ENCODE results near the gene NINJ1.

Gene NINJ1

DNA sequence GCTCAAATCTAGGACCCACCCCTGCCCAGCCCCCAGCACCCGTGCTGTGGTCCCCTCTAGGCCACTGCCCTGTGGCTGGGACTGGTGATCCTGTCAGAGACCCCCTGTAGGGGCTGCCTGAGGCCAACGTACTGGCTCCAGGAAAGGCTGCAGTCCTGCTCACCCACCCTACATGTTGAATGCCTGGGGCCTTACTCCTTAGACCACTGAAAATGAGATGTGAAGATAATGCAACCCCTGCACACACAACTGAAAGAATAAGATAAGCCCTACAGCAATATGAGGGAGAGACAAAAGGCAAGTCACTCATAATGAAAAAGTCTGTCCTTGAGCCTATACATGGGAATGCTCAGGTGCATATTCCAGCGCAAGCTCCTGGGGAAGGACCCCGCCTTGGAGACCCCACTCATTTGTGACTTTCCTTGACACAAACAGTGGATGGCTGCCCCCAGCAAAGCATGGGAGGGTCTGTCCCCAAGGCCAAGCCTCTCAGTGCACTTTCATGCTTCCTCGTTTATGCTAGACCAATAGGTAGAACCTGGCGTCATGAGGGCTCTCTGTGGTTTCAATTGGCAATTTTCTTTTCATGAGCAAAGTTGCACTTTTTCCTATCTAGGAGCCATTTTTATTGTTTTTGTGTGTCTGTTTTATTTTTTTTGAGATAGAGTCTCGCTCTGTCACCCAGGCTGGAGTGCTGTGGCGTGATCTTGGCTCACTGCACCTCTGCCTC, 37.4 kb upstream of the NINJ1 start:
- H3K27ac ChIP-seq (ENCODE audit: low read length), result no peak overlapping the region
- H3K36me3 ChIP-seq (ENCODE audit: control insufficient read depth in 1 of 2, insufficient read depth in 2 of 2, low read length in 2 of 2), result no peaks in the 10 kb centered on the region
- H3K9me3 ChIP-seq (ENCODE audit: control insufficient read depth in 1 of 2, low read length in 2 of 2), result no peaks in the 10 kb centered on the region
- H3K27me3 ChIP-seq (ENCODE audit: low read depth, low read length), result no peaks in the 10 kb centered on the region
- H3K4me1 ChIP-seq (ENCODE audit: control insufficient read depth in 1 of 2, insufficient read depth in 2 of 2, low read length in 2 of 2), result no peaks in the 10 kb centered on the region
- no peak overlapping the region for H3K4me3 ChIP-seq (ENCODE audit: low read depth in 1 of 2, low read length in 2 of 2)

DNA sequence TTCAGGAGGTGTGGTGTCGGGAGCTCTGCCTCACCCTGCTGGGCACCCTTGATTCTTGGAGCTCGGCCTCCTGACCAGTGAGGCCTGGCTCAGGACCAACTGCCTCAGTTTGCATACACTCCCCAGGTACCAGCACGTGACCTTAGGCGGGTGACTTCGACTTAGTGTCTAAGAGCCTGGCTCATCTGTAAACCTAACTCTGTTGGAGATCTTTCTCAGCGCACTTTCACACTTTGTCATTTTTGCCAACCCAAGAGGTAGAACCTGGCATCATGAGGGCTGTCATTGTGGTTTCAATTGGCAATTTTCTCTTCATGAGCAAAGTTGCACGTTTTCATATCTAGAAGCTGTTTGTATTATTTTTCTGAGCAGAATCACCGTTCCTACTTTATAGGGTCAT, 36.5 kb upstream of the NINJ1 start:
- Histone ChIP-seq H3K4me1 (ENCODE audit: control insufficient read depth in 1 of 2, insufficient read depth in 2 of 2, low read length in 2 of 2) (no peaks in the 10 kb centered on the region), H3K4me3 (ENCODE audit: low read depth in 1 of 2, low read length in 2 of 2) (no peak overlapping the region), H3K36me3 (ENCODE audit: control insufficient read depth in 1 of 2, insufficient read depth in 2 of 2, low read length in 2 of 2) (no peaks in the 10 kb centered on the region), H3K9me3 (ENCODE audit: control insufficient read depth in 1 of 2, low read length in 2 of 2) (no peaks in the 10 kb centered on the region), H3K27me3 (ENCODE audit: low read depth, low read length) (no peaks in the 10 kb centered on the region), H3K27ac (ENCODE audit: low read length) (no peak overlapping the region)

DNA sequence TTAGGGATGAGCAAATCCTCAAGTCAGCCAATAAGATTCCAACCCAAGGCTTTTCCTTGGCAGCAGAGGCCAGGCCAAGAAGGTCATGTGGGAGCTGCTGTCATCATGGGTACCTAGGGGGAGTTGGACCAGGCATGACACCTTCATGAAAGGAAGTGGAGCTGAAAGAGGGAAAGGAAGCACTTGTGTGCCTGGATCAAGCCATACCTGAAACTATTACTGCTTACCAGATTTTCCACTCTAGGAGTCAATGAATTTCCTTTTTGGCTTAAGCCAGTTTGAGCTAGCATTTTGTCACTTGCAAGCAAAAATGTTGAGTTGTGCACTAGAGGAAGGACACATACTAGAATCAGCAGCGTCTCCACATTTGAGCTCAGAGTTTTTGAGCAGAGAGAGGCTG, 35.4 kb upstream of the NINJ1 start:
- no peaks in the 10 kb centered on the region for H3K4me1 ChIP-seq (ENCODE audit: control insufficient read depth in 1 of 2, insufficient read depth in 2 of 2, low read length in 2 of 2)
- no peaks in the 10 kb centered on the region for H3K27me3 ChIP-seq (ENCODE audit: low read depth, low read length)
- H3K4me3 ChIP-seq (ENCODE audit: low read depth in 1 of 2, low read length in 2 of 2), result no peak overlapping the region
- H3K36me3 ChIP-seq (ENCODE audit: control insufficient read depth in 1 of 2, insufficient read depth in 2 of 2, low read length in 2 of 2), result no peaks in the 10 kb centered on the region
- H3K27ac ChIP-seq (ENCODE audit: low read length), result no peak overlapping the region
- no peaks in the 10 kb centered on the region for H3K9me3 ChIP-seq (ENCODE audit: control insufficient read depth in 1 of 2, low read length in 2 of 2)

DNA sequence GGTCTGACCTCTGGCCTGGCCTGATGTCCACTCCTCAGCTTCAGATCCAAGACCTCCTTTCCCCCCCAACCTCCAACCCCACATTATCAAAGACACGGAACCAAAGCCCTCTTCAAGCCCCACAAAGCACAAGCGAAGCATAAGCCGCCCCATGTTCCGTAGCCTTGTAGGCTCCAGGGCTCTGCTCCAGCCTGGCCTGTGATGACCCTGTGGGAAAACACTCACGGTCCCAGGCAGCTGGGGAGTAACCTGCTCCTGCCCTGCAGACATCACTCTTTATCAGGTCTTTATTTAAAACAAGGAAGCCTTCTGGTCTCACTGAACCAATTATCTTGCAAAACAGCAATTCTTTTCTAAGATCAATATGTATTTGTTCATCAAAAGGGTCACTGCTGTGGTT, 34.5 kb upstream of the NINJ1 start:
- H3K9me3 ChIP-seq (ENCODE audit: control insufficient read depth in 1 of 2, low read length in 2 of 2), result no peaks in the 10 kb centered on the region
- no peak overlapping the region for H3K27ac ChIP-seq (ENCODE audit: low read length)
- H3K4me1 ChIP-seq (ENCODE audit: control insufficient read depth in 1 of 2, insufficient read depth in 2 of 2, low read length in 2 of 2), result no peaks in the 10 kb centered on the region
- no peaks in the 10 kb centered on the region for H3K36me3 ChIP-seq (ENCODE audit: control insufficient read depth in 1 of 2, insufficient read depth in 2 of 2, low read length in 2 of 2)
- H3K27me3 ChIP-seq (ENCODE audit: low read depth, low read length), result no peaks in the 10 kb centered on the region
- H3K4me3 ChIP-seq (ENCODE audit: low read depth in 1 of 2, low read length in 2 of 2), result no peak overlapping the region

DNA sequence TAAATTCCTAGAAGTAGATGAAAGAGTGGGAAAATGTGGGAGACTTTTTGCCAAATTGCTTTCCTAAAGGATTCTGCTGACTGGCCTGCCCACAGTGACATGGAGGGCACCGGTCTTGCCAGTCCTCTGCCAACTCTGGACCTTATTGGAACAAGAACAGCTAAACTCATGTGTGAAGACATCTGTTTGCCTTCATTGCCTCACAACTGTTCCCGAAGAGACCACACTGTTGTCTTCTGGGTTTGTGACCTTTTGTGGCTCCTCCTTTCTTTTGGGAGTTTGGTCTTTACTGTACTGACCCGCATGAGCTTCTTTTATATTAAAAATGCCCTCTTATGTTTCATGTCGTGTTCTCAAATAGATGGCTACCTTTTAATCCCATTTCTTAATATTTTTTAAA, 33.8 kb upstream of the NINJ1 start:
- Histone ChIP-seq H3K36me3 (ENCODE audit: control insufficient read depth in 1 of 2, insufficient read depth in 2 of 2, low read length in 2 of 2) (no peaks in the 10 kb centered on the region), H3K27me3 (ENCODE audit: low read depth, low read length) (no peaks in the 10 kb centered on the region), H3K4me1 (ENCODE audit: control insufficient read depth in 1 of 2, insufficient read depth in 2 of 2, low read length in 2 of 2) (no peaks in the 10 kb centered on the region), H3K9me3 (ENCODE audit: control insufficient read depth in 1 of 2, low read length in 2 of 2) (no peaks in the 10 kb centered on the region), H3K4me3 (ENCODE audit: low read depth in 1 of 2, low read length in 2 of 2) (no peak overlapping the region), H3K27ac (ENCODE audit: low read length) (no peak overlapping the region)

DNA sequence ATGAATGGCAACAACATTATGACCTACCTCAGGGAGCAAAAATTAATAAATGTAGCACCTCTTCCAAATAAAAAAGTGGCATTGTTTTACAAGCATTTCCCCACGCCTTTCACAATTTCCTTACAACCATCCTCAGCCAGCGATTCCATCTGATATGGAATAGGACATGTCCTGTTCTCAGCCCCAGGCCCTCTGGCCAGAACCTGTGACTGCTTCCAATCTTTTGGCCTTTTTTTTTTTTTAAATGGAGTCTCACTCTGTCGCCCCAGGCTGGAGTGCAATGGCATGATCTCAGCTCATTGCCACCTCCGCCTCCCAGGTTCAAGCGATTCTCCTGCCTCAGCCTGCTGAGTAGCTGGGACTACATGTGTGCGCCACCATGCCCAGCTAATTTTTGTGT, 33.1 kb upstream of the NINJ1 start:
- H3K36me3 ChIP-seq (ENCODE audit: control insufficient read depth in 1 of 2, insufficient read depth in 2 of 2, low read length in 2 of 2), result no peaks in the 10 kb centered on the region

DNA sequence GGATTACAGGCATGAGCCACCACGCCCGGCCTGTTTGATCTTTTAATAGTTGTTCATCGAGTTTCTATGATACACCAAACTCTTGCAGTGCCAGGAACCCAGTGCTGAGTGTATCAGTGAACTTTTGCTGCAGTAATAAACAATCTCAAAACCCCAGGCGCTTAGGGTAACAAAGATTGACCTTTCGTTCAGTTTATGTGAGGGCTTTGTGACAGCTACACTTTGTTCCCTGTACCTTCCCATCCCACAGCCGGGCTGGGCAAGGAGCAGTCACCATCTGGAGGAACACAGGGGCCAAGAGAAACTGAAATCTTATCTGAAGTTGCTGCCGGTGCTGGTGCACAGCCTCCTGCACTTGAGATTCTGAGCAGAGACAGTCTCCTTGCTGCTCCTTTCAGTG, 32.6 kb upstream of the NINJ1 start:
- H3K4me1 ChIP-seq (ENCODE audit: control insufficient read depth in 1 of 2, insufficient read depth in 2 of 2, low read length in 2 of 2), result peaks cover 0 to 4% of the 10 kb centered on the region in 2 donors
- no peaks in the 10 kb centered on the region for H3K27me3 ChIP-seq (ENCODE audit: low read depth, low read length)
- no peak overlapping the region for H3K4me3 ChIP-seq (ENCODE audit: low read depth in 1 of 2, low read length in 2 of 2)
- no peaks in the 10 kb centered on the region for H3K9me3 ChIP-seq (ENCODE audit: control insufficient read depth in 1 of 2, low read length in 2 of 2)
- no peak overlapping the region for H3K27ac ChIP-seq (ENCODE audit: low read length)
- H3K36me3 ChIP-seq (ENCODE audit: control insufficient read depth in 1 of 2, insufficient read depth in 2 of 2, low read length in 2 of 2), result no peaks in the 10 kb centered on the region

More for the DNA sequence above, 33.1 kb upstream of the NINJ1 start:
- Histone ChIP-seq H3K9me3 (ENCODE audit: control insufficient read depth in 1 of 2, low read length in 2 of 2) (no peaks in the 10 kb centered on the region), H3K27me3 (ENCODE audit: low read depth, low read length) (no peaks in the 10 kb centered on the region), H3K4me1 (ENCODE audit: control insufficient read depth in 1 of 2, insufficient read depth in 2 of 2, low read length in 2 of 2) (peaks cover 0 to under 1% of the 10 kb centered on the region in 2 donors), H3K27ac (ENCODE audit: low read length) (no peak overlapping the region), H3K4me3 (ENCODE audit: low read depth in 1 of 2, low read length in 2 of 2) (no peak overlapping the region)

DNA sequence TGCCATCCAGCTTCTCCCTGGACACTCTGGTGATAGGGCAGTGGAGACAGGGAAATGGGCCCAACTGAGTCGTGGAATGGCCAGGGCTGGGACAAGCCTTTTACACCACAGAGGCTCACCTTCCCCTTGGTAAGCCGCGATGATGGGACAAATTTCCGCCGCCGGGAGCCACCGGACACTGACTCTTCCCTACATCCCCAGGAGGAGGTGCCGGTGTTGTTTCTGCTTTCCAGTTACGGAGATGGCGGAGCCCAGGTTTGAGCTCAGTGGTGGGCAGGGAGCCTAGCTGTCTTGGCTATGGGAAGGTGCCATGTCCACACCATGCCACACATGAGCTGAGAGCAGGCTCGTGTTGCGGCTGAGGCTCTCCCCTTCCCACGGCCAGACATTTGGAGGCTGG, 30.0 kb upstream of the NINJ1 start:
- Histone ChIP-seq H3K36me3 (ENCODE audit: control insufficient read depth in 1 of 2, insufficient read depth in 2 of 2, low read length in 2 of 2) (no peaks in the 10 kb centered on the region), H3K27me3 (ENCODE audit: low read depth, low read length) (no peaks in the 10 kb centered on the region), H3K4me3 (ENCODE audit: low read depth in 1 of 2, low read length in 2 of 2) (no peak overlapping the region), H3K9me3 (ENCODE audit: control insufficient read depth in 1 of 2, low read length in 2 of 2) (no peaks in the 10 kb centered on the region), H3K27ac (ENCODE audit: low read length) (no peak overlapping the region), H3K4me1 (ENCODE audit: control insufficient read depth in 1 of 2, insufficient read depth in 2 of 2, low read length in 2 of 2) (peaks cover 0 to 8% of the 10 kb centered on the region in 2 donors)

DNA sequence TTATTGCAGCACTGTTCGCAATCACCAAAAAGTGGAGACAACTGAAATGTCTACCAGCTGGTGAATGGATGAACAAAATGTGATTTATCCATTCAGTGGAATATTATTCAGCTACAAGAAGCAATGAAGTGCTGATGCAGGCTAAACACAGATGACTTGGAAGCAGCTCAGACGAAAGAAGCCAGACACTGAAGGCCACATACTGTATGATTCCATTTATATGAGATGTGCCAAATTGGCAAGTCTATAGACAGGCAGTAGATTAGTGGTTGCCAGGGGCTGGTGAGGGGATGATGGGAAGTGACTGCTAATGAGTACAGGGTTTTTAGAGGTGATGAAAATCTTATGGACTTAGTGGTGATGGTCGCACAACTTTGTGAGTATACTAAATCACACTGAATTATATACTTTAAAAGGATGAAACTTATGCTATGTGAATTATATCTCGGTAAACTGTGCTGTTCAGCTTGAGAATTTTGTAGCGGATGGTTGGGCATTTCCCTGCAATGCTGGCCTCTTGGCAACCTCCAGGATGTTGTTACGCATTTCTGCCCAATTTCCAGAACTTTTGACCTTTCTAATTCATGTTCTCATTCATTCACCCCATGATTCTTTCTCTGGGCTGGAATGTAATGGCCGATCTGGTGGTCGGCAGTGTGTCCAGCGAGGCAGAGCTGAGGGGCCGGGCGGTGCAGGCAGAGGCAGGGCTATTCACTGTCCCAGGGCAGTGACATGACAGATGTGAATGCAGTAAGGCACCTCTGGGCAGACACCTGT, 27.9 kb upstream of the NINJ1 start:
- Histone ChIP-seq H3K4me1 (ENCODE audit: control insufficient read depth in 1 of 2, insufficient read depth in 2 of 2, low read length in 2 of 2) (peaks cover 0 to 8% of the 10 kb centered on the region in 2 donors), H3K9me3 (ENCODE audit: control insufficient read depth in 1 of 2, low read length in 2 of 2) (no peaks in the 10 kb centered on the region), H3K4me3 (ENCODE audit: low read depth in 1 of 2, low read length in 2 of 2) (no peak overlapping the region), H3K36me3 (ENCODE audit: control insufficient read depth in 1 of 2, insufficient read depth in 2 of 2, low read length in 2 of 2) (no peaks in the 10 kb centered on the region), H3K27ac (ENCODE audit: low read length) (no peak overlapping the region), H3K27me3 (ENCODE audit: low read depth, low read length) (no peaks in the 10 kb centered on the region)

DNA sequence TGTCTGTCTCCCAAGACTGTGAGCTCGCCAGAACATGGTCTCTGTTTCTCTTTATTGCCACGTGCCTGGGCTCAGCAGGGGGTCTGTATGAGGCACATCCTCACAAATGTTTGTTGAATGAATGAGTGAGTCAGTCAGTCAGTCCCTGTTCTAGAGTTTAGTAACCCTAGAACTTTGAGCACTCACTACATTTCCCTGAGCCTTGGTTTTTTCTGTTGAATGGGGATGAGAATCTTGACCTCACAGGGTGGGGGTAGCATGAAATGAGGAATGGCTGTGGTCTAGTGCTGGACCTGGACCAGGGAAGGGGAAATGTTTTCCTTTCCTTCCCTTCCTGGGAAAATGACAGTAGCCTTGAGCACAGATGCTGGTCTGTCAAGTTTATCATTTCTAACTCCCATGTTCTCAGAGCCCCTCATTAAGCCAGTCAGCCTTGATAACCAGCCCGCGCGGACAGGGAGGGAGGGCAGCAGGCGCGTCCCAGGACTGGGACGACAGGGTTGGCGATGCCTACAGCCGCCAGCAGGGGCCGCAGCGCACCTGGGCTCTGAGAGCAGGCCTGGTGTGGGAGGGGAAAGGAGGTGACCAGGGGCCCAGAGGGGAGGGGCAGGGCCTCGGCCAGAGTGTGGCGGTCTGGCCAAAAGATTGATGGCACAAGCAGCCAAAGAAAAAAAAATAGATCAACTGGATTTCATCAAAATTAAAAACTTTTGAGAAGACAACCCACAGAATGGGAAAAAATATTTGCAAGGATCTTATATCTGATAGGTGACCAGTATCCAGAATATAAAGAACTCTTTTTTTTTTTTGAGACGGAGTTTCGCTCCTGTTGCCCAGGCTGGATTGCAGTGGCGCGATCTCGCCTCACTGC, 25.8 kb upstream of the NINJ1 start:
- no peak overlapping the region for H3K4me3 ChIP-seq (ENCODE audit: low read depth in 1 of 2, low read length in 2 of 2)
- no peaks in the 10 kb centered on the region for H3K36me3 ChIP-seq (ENCODE audit: control insufficient read depth in 1 of 2, insufficient read depth in 2 of 2, low read length in 2 of 2)
- H3K4me1 ChIP-seq (ENCODE audit: control insufficient read depth in 1 of 2, insufficient read depth in 2 of 2, low read length in 2 of 2), result peaks cover 0 to 8% of the 10 kb centered on the region in 2 donors
- H3K27me3 ChIP-seq (ENCODE audit: low read depth, low read length), result no peaks in the 10 kb centered on the region
- H3K9me3 ChIP-seq (ENCODE audit: control insufficient read depth in 1 of 2, low read length in 2 of 2), result no peaks in the 10 kb centered on the region
- no peak overlapping the region for H3K27ac ChIP-seq (ENCODE audit: low read length)

DNA sequence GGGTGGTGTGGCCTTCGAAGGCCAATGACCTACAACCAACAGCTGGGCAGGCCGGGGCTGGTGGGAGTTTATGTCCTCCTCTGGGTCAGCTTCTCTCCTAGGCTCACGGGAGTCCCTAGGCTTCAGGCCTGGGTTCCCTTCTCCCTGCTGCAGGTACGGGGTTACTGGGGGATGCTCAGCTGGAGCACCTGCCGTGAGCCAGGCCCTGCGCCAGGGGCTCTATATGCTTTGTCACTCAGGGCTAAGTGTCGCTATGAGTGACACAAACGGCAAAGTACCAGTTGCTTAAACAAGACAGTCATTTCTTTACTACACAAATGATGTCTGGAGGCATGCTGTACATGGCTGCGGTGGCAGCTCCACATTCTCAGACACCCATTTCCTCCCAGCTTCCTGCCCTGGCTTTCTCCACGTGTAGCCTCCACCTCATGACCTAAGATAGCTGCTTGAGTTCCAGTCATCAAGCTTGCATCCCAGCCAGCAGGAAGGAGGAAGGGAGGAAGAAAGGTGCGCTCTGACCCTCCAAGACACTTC, 22.5 kb upstream of the NINJ1 start:
- no peaks in the 10 kb centered on the region for H3K36me3 ChIP-seq (ENCODE audit: control insufficient read depth in 1 of 2, insufficient read depth in 2 of 2, low read length in 2 of 2)
- no peaks in the 10 kb centered on the region for H3K9me3 ChIP-seq (ENCODE audit: control insufficient read depth in 1 of 2, low read length in 2 of 2)
- H3K4me1 ChIP-seq (ENCODE audit: control insufficient read depth in 1 of 2, insufficient read depth in 2 of 2, low read length in 2 of 2), result peaks cover 0 to 4% of the 10 kb centered on the region in 2 donors
- H3K27ac ChIP-seq (ENCODE audit: low read length), result no peak overlapping the region
- H3K27me3 ChIP-seq (ENCODE audit: low read depth, low read length), result no peaks in the 10 kb centered on the region
- no peak overlapping the region for H3K4me3 ChIP-seq (ENCODE audit: low read depth in 1 of 2, low read length in 2 of 2)

Measured in muscle layer of duodenum (tissue), 2 donors.